Pulmonary artery endothelial cell (primary cell): Measurements from ENCODE around the gene ESPN. TPM values are rescaled to one million over a fixed set of nuclear protein-coding genes. Genes with fewer than 3 reads are reported as not detected.

Experiments
- DNase-seq: peaks from one replicate; pipeline ENCODE4 v3.0.0-alpha.2; 2011; ENCODE audit warnings: low read depth, low spot score
- total RNA-seq: library from RNA; depleted of rRNA; stranded (reverse); fragments of >200 nt; gene quantifications from 2 replicates; pipeline ENCODE4 v1.2.3, GENCODE V29; 2014

ESPN gene
- total RNA-seq, 1 donor from 2014 or later, result 0.79 TPM

DNA sequence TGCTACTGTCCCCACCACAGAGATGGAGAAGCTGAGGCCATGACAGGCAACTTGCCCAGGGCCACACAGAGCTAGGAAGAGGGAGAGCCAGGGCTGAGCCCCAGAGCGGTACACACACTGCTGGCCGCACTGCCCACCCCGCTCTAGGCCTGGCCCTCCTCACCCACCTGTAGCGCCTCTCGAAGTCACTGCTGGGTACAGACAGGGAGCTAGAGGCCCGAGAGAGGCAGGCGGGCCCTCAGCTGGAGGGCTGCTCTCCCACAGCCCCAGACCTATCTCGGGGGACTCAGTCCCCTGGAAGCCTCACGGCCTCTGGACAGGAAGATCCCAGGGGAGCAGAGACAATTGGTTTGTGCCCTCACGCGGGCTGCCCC is 84.2 kb downstream of the ESPN start:
- DNase-seq, result no peak

DNA sequence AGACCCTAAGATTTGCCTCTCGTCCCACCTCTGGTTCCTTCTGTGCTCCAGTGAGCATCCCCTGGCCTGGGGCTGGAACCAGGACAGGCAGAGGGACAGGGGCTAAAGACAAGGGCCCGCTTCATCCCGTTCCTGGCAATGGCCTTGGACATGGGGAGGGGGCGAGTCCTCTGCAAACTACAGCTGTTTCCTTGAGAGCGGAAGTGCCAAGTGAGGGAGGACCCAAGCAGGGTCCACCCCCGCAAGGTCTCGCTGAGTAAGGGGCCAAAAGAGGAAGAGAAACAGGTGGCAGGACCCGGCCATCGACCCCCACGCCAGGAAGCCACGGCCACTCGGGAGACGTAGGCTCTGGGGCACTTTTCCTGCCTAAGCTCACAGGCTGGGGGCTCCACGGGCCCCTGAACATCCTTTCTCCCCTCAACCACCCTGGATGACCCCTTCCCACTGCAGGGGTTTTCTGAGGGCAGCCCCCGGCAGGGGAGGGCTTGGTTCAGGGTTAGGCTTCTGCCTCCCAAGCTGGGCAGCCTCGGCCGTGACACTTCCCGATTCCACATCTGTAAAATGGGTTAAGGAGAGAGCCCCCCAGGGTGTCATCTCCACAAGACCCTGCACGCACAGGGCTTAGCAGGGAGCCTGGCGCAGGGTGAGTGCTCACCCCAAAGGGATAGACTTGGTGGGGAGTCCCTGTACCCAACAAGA is 84.8 kb downstream of the ESPN start:
- no peak for DNase-seq

DNA sequence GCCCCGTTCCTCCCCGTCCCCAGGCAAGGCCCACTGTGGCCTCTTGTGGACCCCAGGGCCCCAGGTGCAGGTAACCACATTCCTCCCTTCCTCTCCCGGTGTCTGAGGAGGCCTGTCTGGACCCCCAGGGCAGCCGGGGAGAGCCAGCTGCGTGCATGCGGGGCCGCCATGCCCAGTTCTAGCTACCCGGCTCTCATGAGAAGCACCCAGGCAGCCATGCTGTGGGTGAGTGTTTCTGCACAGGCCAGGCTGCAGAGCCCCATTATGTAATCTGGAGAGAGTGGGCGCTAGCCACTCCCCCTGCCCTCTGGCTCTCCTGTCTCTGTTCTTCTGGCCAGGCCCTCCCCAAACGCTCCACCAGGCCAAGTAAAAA is 85.3 kb downstream of the ESPN start:
- no peak for DNase-seq

DNA sequence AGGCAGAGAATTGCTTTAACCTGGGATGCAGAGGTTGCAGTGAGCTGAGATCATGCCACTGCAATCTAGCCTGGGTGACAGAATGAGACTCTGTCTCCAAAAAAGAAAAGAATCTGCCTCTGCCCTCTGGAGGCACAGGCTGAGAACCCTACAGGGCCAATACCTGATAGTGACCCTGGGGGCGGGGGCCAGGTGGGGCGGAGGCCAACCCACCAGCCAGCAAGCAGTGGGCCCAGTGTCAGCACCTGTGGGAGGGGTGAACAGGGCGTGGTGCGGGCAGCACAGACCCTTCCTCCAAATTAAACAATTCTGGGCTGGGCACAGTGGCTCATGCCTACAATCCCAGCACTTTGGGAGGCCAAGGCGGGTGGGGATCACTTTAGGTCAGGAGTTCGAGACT is 85.9 kb downstream of the ESPN start:
- no peak for DNase-seq

Other genes with a start within 250 kb of the ESPN start
- gene CHD5, start 244.5 kb upstream of the ESPN start, total RNA-seq, result 0.04 and 0.07 TPM in 2 replicates
- 136 and 193 TPM in 2 replicates for gene RPL22, start 225.2 kb upstream of the ESPN start, total RNA-seq
- gene RNF207, start 218.7 kb upstream of the ESPN start, total RNA-seq, result 3.4 and 9.7 TPM in 2 replicates
- 77.2 and 124 TPM in 2 replicates for gene ICMT, start 188.8 kb upstream of the ESPN start, total RNA-seq
- gene HES3, start 180.6 kb upstream of the ESPN start, total RNA-seq, result not detected in 2 replicates
- gene GPR153, start 163.7 kb upstream of the ESPN start, total RNA-seq, result 1.8 and 2.5 TPM in 2 replicates
- 57.1 and 69.0 TPM in 2 replicates for gene ACOT7, start 31.0 kb upstream of the ESPN start, total RNA-seq
- gene HES2, start 4.9 kb upstream of the ESPN start, total RNA-seq, result 18.8 and 38.6 TPM in 2 replicates
- 8.4 and 8.8 TPM in 2 replicates for gene TNFRSF25, start 41.4 kb downstream of the ESPN start, total RNA-seq
- gene PLEKHG5, start 66.9 kb downstream of the ESPN start, total RNA-seq, result 28.0 and 41.3 TPM in 2 replicates
- 22.2 and 34.1 TPM in 2 replicates for gene NOL9, start 129.7 kb downstream of the ESPN start, total RNA-seq
- gene TAS1R1, start 130.5 kb downstream of the ESPN start, total RNA-seq, result 0.07 TPM in 1 of 2 replicates, not detected in the other
- gene ZBTB48, start 155.2 kb downstream of the ESPN start, total RNA-seq, result 13.3 and 14.0 TPM in 2 replicates
- 24.1 and 25.3 TPM in 2 replicates for gene KLHL21, start 178.1 kb downstream of the ESPN start, total RNA-seq
- 11.8 and 12.3 TPM in 2 replicates for gene PHF13, start 189.0 kb downstream of the ESPN start, total RNA-seq
- gene THAP3, start 200.1 kb downstream of the ESPN start, total RNA-seq, result 17.5 and 25.0 TPM in 2 replicates